Measurements from ENCODE around the gene HNRNPA2B1.

The HNRNPA2B1 gene

GRCh38 chr7:26157520-26158105 lies 42.9 kb downstream of the HNRNPA2B1 start:
- Histone ChIP-seq H3K4me3 (ENCODE audit: low read depth, low read length) (no peak overlapping the region), H3K9me3 (ENCODE audit: severe bottlenecking) (no peaks in the 10 kb centered on the region), H3K27ac (no peak overlapping the region), H3K27me3 (ENCODE audit: insufficient read depth, low read depth, severe bottlenecking) (no peaks in the 10 kb centered on the region), H3K36me3 (no peaks in the 10 kb centered on the region)
- no peak for DNase-seq
- no peak for TF ChIP-seq CTCF (IDR thresholded peaks at IDR 0.05; ENCODE audit: low read depth, low read length)

- no peak for DNase-seq
Measured at GRCh38 chr7:26156451-26157420, 43.8 kb downstream of the HNRNPA2B1 start.

GRCh38 chr7:26155531-26156375 lies 44.8 kb downstream of the HNRNPA2B1 start:
- Histone ChIP-seq H3K27ac (no peak overlapping the region), H3K4me3 (ENCODE audit: low read depth, low read length) (no peak overlapping the region), H3K9me3 (ENCODE audit: severe bottlenecking) (no peaks in the 10 kb centered on the region), H3K36me3 (no peaks in the 10 kb centered on the region), H3K27me3 (ENCODE audit: insufficient read depth, low read depth, severe bottlenecking) (no peaks in the 10 kb centered on the region)
- no peak for DNase-seq
- no peak for TF ChIP-seq CTCF (IDR thresholded peaks at IDR 0.05; ENCODE audit: low read depth, low read length)

More at GRCh38 chr7:26156451-26157420, 43.8 kb downstream of the HNRNPA2B1 start:
- H3K36me3 ChIP-seq: no peaks in the 10 kb centered on the region
- no peak overlapping the region for H3K27ac ChIP-seq
- H3K4me3 ChIP-seq (ENCODE audit: low read depth, low read length): no peak overlapping the region
- TF ChIP-seq CTCF (IDR thresholded peaks at IDR 0.05; ENCODE audit: low read depth, low read length): no peak
- H3K27me3 ChIP-seq (ENCODE audit: insufficient read depth, low read depth, severe bottlenecking): no peaks in the 10 kb centered on the region
- no peaks in the 10 kb centered on the region for H3K9me3 ChIP-seq (ENCODE audit: severe bottlenecking)

- Histone ChIP-seq H3K27ac (no peak overlapping the region), H3K36me3 (no peaks in the 10 kb centered on the region), H3K27me3 (ENCODE audit: insufficient read depth, low read depth, severe bottlenecking) (no peaks in the 10 kb centered on the region), H3K9me3 (ENCODE audit: severe bottlenecking) (no peaks in the 10 kb centered on the region), H3K4me3 (ENCODE audit: low read depth, low read length) (no peak overlapping the region)
- TF ChIP-seq CTCF (IDR thresholded peaks at IDR 0.05; ENCODE audit: low read depth, low read length): no peak
- no peak for DNase-seq
Measured at GRCh38 chr7:26153823-26154783, 46.4 kb downstream of the HNRNPA2B1 start.

Data from WERI-Rb-1 (cell line).